ENCODE results near the gene PXDN.

PXDN gene

DNA sequence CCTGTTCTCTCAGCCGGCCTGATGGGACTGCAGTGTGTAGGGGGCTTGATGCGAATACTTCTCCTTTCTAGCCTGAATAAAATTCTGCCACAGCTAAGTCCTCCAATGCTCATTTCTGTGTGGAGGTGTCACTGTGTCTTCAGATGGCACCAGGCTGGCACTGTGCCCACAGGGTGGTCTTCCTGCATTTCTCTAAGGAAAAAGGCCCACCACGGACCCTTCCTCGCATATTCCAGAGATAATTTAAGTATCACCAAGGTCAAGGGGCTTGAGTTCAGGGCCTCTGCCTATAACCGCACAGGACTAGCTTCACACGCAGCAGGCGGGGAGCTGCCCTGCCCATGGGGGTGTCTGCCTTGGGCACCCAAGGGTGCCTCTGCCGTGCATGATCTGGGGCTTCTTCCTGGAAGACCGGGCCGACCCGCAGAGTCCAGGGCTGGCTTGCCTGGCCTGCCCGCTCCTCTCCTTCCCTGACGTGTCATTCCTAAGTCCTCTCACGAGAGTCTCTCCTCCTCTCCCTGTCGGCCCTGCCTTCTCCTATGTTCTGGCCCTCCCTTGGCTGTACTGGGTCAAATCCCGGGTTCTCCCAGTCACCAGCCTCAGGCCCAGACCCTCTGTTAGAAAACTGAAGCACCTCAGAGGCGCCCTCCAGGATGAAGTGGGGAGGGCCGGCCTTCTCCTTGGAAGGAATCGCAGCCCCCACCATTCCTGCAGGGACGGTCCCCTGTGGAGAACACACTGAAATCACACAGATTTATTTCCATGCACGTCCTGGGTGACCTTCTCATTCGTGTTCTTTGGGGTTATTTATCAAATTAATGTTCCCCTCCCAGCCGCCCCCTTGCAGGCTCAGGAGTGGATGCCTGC is 48.9 kb upstream of the PXDN start:
- H3K4me2 ChIP-seq (ENCODE audit: low read depth, low read length), result no peak overlapping the region
- H3K27ac ChIP-seq (ENCODE audit: low read length), result no peak overlapping the region
- TF ChIP-seq EZH2phosphoT487 (IDR thresholded peaks at IDR 0.05; ENCODE audit: low read length) (no peak), CTCF (IDR thresholded peaks at IDR 0.05; ENCODE audit: low read length) (no peak), EZH2 (optimal IDR thresholded peaks at IDR 0.05; ENCODE audit: low read depth, low read length) (no peak)
- H3F3A ChIP-seq (ENCODE audit: insufficient read depth, low read length), result no peaks in the 10 kb centered on the region
- no peak overlapping the region for H3K9ac ChIP-seq (ENCODE audit: low read length)
- DNase-seq, result no peak
- H3K9me3 ChIP-seq (replicated peaks; ENCODE audit: insufficient read depth, low read length), result no peaks in the 10 kb centered on the region
- H3K4me3 ChIP-seq (ENCODE audit: low read length), result no peak overlapping the region
- H3K4me1 ChIP-seq (ENCODE audit: low read length), result no peaks in the 10 kb centered on the region
- no peaks in the 10 kb centered on the region for H3K27me3 ChIP-seq (replicated peaks; ENCODE audit: insufficient read depth, low read length)
- no peaks in the 10 kb centered on the region for H3K9me2 ChIP-seq (replicated peaks; ENCODE audit: insufficient read depth, low read length)
- no peaks in the 10 kb centered on the region for H3K36me3 ChIP-seq (replicated peaks; ENCODE audit: insufficient read depth, low read length)
- H3K79me2 ChIP-seq (ENCODE audit: low read length), result no peaks in the 10 kb centered on the region
- no peak overlapping the region for H2AFZ ChIP-seq (ENCODE audit: low read length)
- no peaks in the 10 kb centered on the region for H4K20me1 ChIP-seq (ENCODE audit: insufficient read depth, low read length)

GRCh38 chr2:1791685-1792435 is 47.5 kb upstream of the PXDN start:
- Histone ChIP-seq H3K4me3 (ENCODE audit: low read length) (no peak overlapping the region), H3K9ac (ENCODE audit: low read length) (no peak overlapping the region)
- DNase-seq, result no peak

GRCh38 chr2:1791006-1791605 is 46.8 kb upstream of the PXDN start:
- no peak for DNase-seq
- TF ChIP-seq EZH2phosphoT487 (IDR thresholded peaks at IDR 0.05; ENCODE audit: low read length) (no peak), CTCF (IDR thresholded peaks at IDR 0.05; ENCODE audit: low read length) (no peak), EZH2 (optimal IDR thresholded peaks at IDR 0.05; ENCODE audit: low read depth, low read length) (no peak)
- Histone ChIP-seq H3K4me1 (ENCODE audit: low read length) (no peaks in the 10 kb centered on the region), H3K27ac (ENCODE audit: low read length) (no peak overlapping the region), H3K36me3 (replicated peaks; ENCODE audit: insufficient read depth, low read length) (no peaks in the 10 kb centered on the region), H3K4me2 (ENCODE audit: low read depth, low read length) (no peak overlapping the region), H2AFZ (ENCODE audit: low read length) (no peak overlapping the region), H3K4me3 (ENCODE audit: low read length) (no peak overlapping the region), H4K20me1 (ENCODE audit: insufficient read depth, low read length) (no peaks in the 10 kb centered on the region), H3K9ac (ENCODE audit: low read length) (no peak overlapping the region), H3K27me3 (replicated peaks; ENCODE audit: insufficient read depth, low read length) (no peaks in the 10 kb centered on the region), H3F3A (ENCODE audit: insufficient read depth, low read length) (no peaks in the 10 kb centered on the region), H3K9me2 (replicated peaks; ENCODE audit: insufficient read depth, low read length) (no peaks in the 10 kb centered on the region), H3K79me2 (ENCODE audit: low read length) (no peaks in the 10 kb centered on the region), H3K9me3 (replicated peaks; ENCODE audit: insufficient read depth, low read length) (no peaks in the 10 kb centered on the region)

More at GRCh38 chr2:1791685-1792435, 47.5 kb upstream of the PXDN start:
- H3K27ac ChIP-seq (ENCODE audit: low read length), result no peak overlapping the region
- no peak overlapping the region for H3K4me2 ChIP-seq (ENCODE audit: low read depth, low read length)
- H2AFZ ChIP-seq (ENCODE audit: low read length), result no peak overlapping the region
- no peaks in the 10 kb centered on the region for H3K27me3 ChIP-seq (replicated peaks; ENCODE audit: insufficient read depth, low read length)
- H3K36me3 ChIP-seq (replicated peaks; ENCODE audit: insufficient read depth, low read length), result no peaks in the 10 kb centered on the region
- no peaks in the 10 kb centered on the region for H3K79me2 ChIP-seq (ENCODE audit: low read length)
- H3K9me3 ChIP-seq (replicated peaks; ENCODE audit: insufficient read depth, low read length), result no peaks in the 10 kb centered on the region
- H3K9me2 ChIP-seq (replicated peaks; ENCODE audit: insufficient read depth, low read length), result no peaks in the 10 kb centered on the region
- no peaks in the 10 kb centered on the region for H4K20me1 ChIP-seq (ENCODE audit: insufficient read depth, low read length)
- H3F3A ChIP-seq (ENCODE audit: insufficient read depth, low read length), result no peaks in the 10 kb centered on the region
- no peaks in the 10 kb centered on the region for H3K4me1 ChIP-seq (ENCODE audit: low read length)
- TF ChIP-seq EZH2phosphoT487 (IDR thresholded peaks at IDR 0.05; ENCODE audit: low read length) (no peak), CTCF (IDR thresholded peaks at IDR 0.05; ENCODE audit: low read length) (no peak), EZH2 (optimal IDR thresholded peaks at IDR 0.05; ENCODE audit: low read depth, low read length) (no peak)

All from MM.1S (cell line).